K562 (cell line): ENCODE measurements around the gene PRM3. TPM values are rescaled to one million over a fixed set of nuclear protein-coding genes. Genes with fewer than 3 reads are reported as not detected.
A peak's percentile ranks its signal among the peaks of the same experiment; 100 is the strongest.

Experiments
- ATAC-seq: fragments of 200-7000 bp; cut with Tn5 transposase; 3 replicates; pipeline ENCODE4 v1.9.1; 2020; ENCODE audit warnings: moderate library complexity
- BruUV-seq: library from RNA; stranded (reverse); fragments of 400-500 nt; replicated peaks from 2 replicates; lab custom pipeline; 2021; lab: Mats Ljungman, UMichigan
- CTCF ChIA-PET: fragments of 300-600 bp; formaldehyde crosslinking; extraction: SDS; loops from one replicate; lab custom pipeline; 2021; ENCODE audit warnings: low intra/inter-chr PET ratio; lab: Yijun Ruan, JAX
- POLR2A ChIA-PET: fragments of 300-600, 350-650 bp; sonication (Branson Sonifier 250); formaldehyde crosslinking; extraction: SDS; loops from one replicate; lab custom pipeline; 2021; ENCODE audit warnings: antibody characterized with exemption, inconsistent platforms; lab: Yijun Ruan, JAX
- DNase-seq, 4 experiments: peaks; one replicate each; pipeline versions ENCODE4 v3.0.0 to v3.0.0-alpha.2; 2011 to 2018; ENCODE audit warnings: low spot score in 3 of 4, mixed read lengths in 3 of 4; ENCODE audit errors: extremely low read depth in 1 of 4
- FAIRE-seq: peaks from 2 replicates; lab custom pipeline; 2011; peaks lifted over from hg19 to GRCh38; lab: Jason Lieb, UNC
- H2AFZ ChIP-seq: 2 replicates; pipeline ENCODE4 v1.6.0; 2011; ENCODE audit warnings: low read depth, low read length, control low read depth, inconsistent platforms
- H3K27ac ChIP-seq: fragments of 200-600 bp; 3 replicates; pipeline ENCODE4 v1.8.0; 2011; ENCODE audit warnings: low read depth, mild to moderate bottlenecking, control low read depth, inconsistent platforms, low read length, moderate library complexity, mixed read lengths; ENCODE audit errors: extremely low read depth
- H3K27me3 ChIP-seq, 2 experiments: fragments of 300-600 bp in 1 of 2; 2 replicates in 1 of 2; 3 replicates in 1 of 2; pipeline versions ENCODE4 v1.6.0 to v1.8.0; 2011; ENCODE audit warnings: inconsistent platforms in 2 of 2, low read length in 2 of 2, mild to moderate bottlenecking in 1 of 2, mixed read lengths in 1 of 2, moderate library complexity in 1 of 2; ENCODE audit not compliant: control insufficient read depth in 2 of 2, insufficient read depth in 2 of 2
- H3K36me3 ChIP-seq: fragments of 300-600 bp; 3 replicates; pipeline ENCODE4 v1.8.0; 2011; ENCODE audit warnings: mild to moderate bottlenecking, low read length, inconsistent platforms; ENCODE audit not compliant: control insufficient read depth, insufficient read depth
- H3K4me1 ChIP-seq, 2 experiments: fragments of 200-600 bp in 1 of 2; replicated peaks in 1 of 2; 2 replicates in 1 of 2; 3 replicates in 1 of 2; pipeline versions ENCODE4 v1.5.1 to v1.8.0; 2011; ENCODE audit warnings: inconsistent platforms in 2 of 2, low read length in 2 of 2, mild to moderate bottlenecking in 1 of 2, mixed read lengths in 1 of 2, moderate library complexity in 1 of 2; ENCODE audit not compliant: control insufficient read depth in 2 of 2, insufficient read depth in 2 of 2
- H3K4me2 ChIP-seq: 2 replicates; pipeline ENCODE4 v1.6.1; 2011; ENCODE audit warnings: low read length, control low read depth, inconsistent platforms, mixed read lengths; ENCODE audit not compliant: insufficient read depth
- H3K4me3 ChIP-seq: fragments of 200-600 bp; sonication (generic), shearing (Covaris generic); 2 replicates; pipeline ENCODE4 v1.5.1; 2016; ENCODE audit warnings: control low read depth, inconsistent platforms
- H3K79me2 ChIP-seq: fragments of 200-600 bp; 3 replicates; pipeline ENCODE4 v1.8.0; 2011; ENCODE audit warnings: low read length, inconsistent platforms; ENCODE audit not compliant: control insufficient read depth, insufficient read depth
- H3K9ac ChIP-seq, 2 experiments: 2 replicates each; pipeline versions ENCODE4 v1.6.0 to v1.6.1; 2011; ENCODE audit warnings: low read depth in 2 of 2, low read length in 2 of 2, control low read depth in 1 of 2, inconsistent platforms in 1 of 2, mild to moderate bottlenecking in 1 of 2, mixed read lengths in 1 of 2; ENCODE audit not compliant: insufficient read depth in 1 of 2
- H3K9me1 ChIP-seq: one replicate; pipeline ENCODE4 v1.6.0; 2011; ENCODE audit warnings: inconsistent platforms, mild to moderate bottlenecking, low read length, moderate library complexity; ENCODE audit not compliant: control insufficient read depth, insufficient read depth
- H3K9me3 ChIP-seq: replicated peaks from 2 replicates; pipeline ENCODE4 v1.5.1; 2011; ENCODE audit warnings: low read depth, low read length, inconsistent platforms; ENCODE audit not compliant: control insufficient read depth, insufficient read depth
- H4K20me1 ChIP-seq: replicated peaks from 2 replicates; pipeline ENCODE4 v1.6.1; 2011; ENCODE audit warnings: low read length, inconsistent platforms, mixed read lengths; ENCODE audit not compliant: control insufficient read depth, insufficient read depth
- ARID3A ChIP-seq: IDR thresholded peaks from 2 replicates; pipeline ENCODE4 v1.6.1; 2012; ENCODE audit warnings: low read depth, low read length, improper control_type of control experiment, borderline replicate concordance
- CBFA2T3 ChIP-seq: fragments of 450-650 bp; IDR thresholded peaks from 2 replicates; pipeline ENCODE4 v1.6.1; 2017
- FOXM1 ChIP-seq, 2 experiments: fragments of 450-650 bp in 1 of 2; sonication (generic) in 1 of 2; formaldehyde crosslinking in 1 of 2; IDR thresholded peaks; 2 replicates each; pipeline versions ENCODE4 v1.6.1 to v1.9.0; 2017 to 2022; ENCODE audit warnings: low read depth in 2 of 2, mild to moderate bottlenecking in 2 of 2, missing genetic modification reagents in 1 of 2, moderate library complexity in 1 of 2
- GABPB1 ChIP-seq: sonication (generic); formaldehyde crosslinking; IDR thresholded peaks from 2 replicates; pipeline ENCODE4 v1.8.0; 2022; ENCODE audit warnings: mild to moderate bottlenecking, missing genetic modification reagents
- GTF2A2 ChIP-seq: IDR thresholded peaks from 2 replicates; pipeline ENCODE4 v1.6.1; 2016; ENCODE audit warnings: mild to moderate bottlenecking, missing genetic modification characterization, missing compliant biosample characterization
- HIVEP1 ChIP-seq: fragments of 250-450 bp; sonication (Bioruptor Pico); IDR thresholded peaks from 2 replicates; pipeline ENCODE4 v1.4.0; 2020; ENCODE audit warnings: mild to moderate bottlenecking
- KAT7 ChIP-seq: sonication (generic); formaldehyde crosslinking; IDR thresholded peaks from 2 replicates; pipeline ENCODE4 v1.8.0; 2022; ENCODE audit warnings: missing genetic modification reagents, mild to moderate bottlenecking, borderline replicate concordance
- L3MBTL2 ChIP-seq: fragments of 450-650 bp; IDR thresholded peaks from 2 replicates; pipeline ENCODE4 v1.6.1; 2016; ENCODE audit warnings: mild to moderate bottlenecking, moderate library complexity
- MLX ChIP-seq, 2 experiments: fragments of 450-650 bp in 1 of 2; sonication (generic) in 1 of 2; formaldehyde crosslinking; conservative IDR thresholded peaks; 2 replicates each; pipeline versions ENCODE4 v1.4.0 to v1.8.1; 2020 to 2022; ENCODE audit warnings: mild to moderate bottlenecking in 1 of 2, missing genetic modification reagents in 1 of 2
- NFIC ChIP-seq: fragments of 450-650 bp; IDR thresholded peaks from 2 replicates; pipeline ENCODE4 v1.6.1; 2017; ENCODE audit warnings: mild to moderate bottlenecking, inconsistent platforms
- NRF1 ChIP-seq, 2 experiments: fragments of 450-650 bp; IDR thresholded peaks in 1 of 2; conservative IDR thresholded peaks in 1 of 2; 2 replicates each; pipeline ENCODE4 v1.6.1; 2014; ENCODE audit warnings: mild to moderate bottlenecking in 2 of 2
- PHTF2 ChIP-seq: fragments of 250-450 bp; sonication (Bioruptor Pico); IDR thresholded peaks from 2 replicates; pipeline ENCODE4 v1.5.0; 2021; ENCODE audit warnings: mild to moderate bottlenecking
- PTTG1 ChIP-seq: fragments of 450-650 bp; IDR thresholded peaks from 2 replicates; pipeline ENCODE4 v1.6.1; 2016; ENCODE audit warnings: low read depth, mild to moderate bottlenecking, missing genetic modification characterization, missing compliant biosample characterization
- RNF2 ChIP-seq: sonication (generic); IDR thresholded peaks from 2 replicates; pipeline ENCODE4 v1.6.1; 2016
- SLC30A9 ChIP-seq: fragments of 250-450 bp; sonication (Bioruptor Pico); IDR thresholded peaks from 2 replicates; pipeline ENCODE4 v1.8.0; 2022; ENCODE audit warnings: mild to moderate bottlenecking, moderate library complexity
- TCFL5 ChIP-seq: fragments of 250-450 bp; sonication (Bioruptor Pico); conservative IDR thresholded peaks from 2 replicates; pipeline ENCODE4 v1.6.1; 2021; ENCODE audit warnings: mild to moderate bottlenecking, moderate library complexity, matching md5 sums
- ZNF695 ChIP-seq: fragments of 450-650 bp; formaldehyde crosslinking; IDR thresholded peaks from 2 replicates; pipeline ENCODE4 v1.4.0; 2020; ENCODE audit warnings: mild to moderate bottlenecking, moderate library complexity
- WGBS: fragments of 100-300 bp; shearing (Covaris generic); methylation state at CpG from one replicate; pipeline ENCODE4 v1.1.6; 2016; ENCODE audit warnings: low coverage, mixed read lengths; ENCODE audit not compliant: insufficient coverage; ENCODE audit errors: missing lambda C conversion rate; 5-methylcytosine and 5-hydroxymethylcytosine counted together
- in situ Hi-C: fragments of 300-500 bp; cut with MboI; formaldehyde crosslinking; loops from 4 replicates; pipeline ENCODE4 v1.15.0; 2018; ENCODE audit warnings: inconsistent platforms, mixed read lengths
- intact Hi-C: fragments of 100-400 bp; cut with micrococcal nuclease; formaldehyde crosslinking; loops from 2 replicates; pipeline ENCODE4 v1.14.2; 2022
- polyA plus RNA-seq, 8 experiments: library from polyadenylated mRNA; depleted of rRNA in 4 of 8; stranded (reverse) in 5 of 8; unstranded in 3 of 8; fragments of >200 nt; fragmentation: Nextera tagmentation in 2 of 8; fragmentation: Illumina TruSeq in 1 of 8; extraction: Ambion mirVana in 2 of 8; extraction: Trizol in 1 of 8; gene quantifications; 2 replicates each; pipeline versions ENCODE4 v1.2.1 to v1.2.3, GENCODE V29; 2011 to 2014; ENCODE audit warnings: inconsistent platforms in 1 of 8, missing spikeins in 1 of 8
- total RNA-seq, 7 experiments: library from RNA; depleted of rRNA in 6 of 7; stranded (reverse); fragments of >200 nt in 6 of 7; fragmentation: Illumina TruSeq in 2 of 7; extraction: Trizol in 2 of 7; gene quantifications; 2 replicates each; pipeline versions ENCODE4 v1.2.1 to v1.2.3, GENCODE V29; 2011 to 2021; ENCODE audit warnings: low replicate concordance in 1 of 7

PRM3 gene
- total and polyA plus RNA-seq, 9 of the 15 experiments (the other 6 are each of a cell fraction or from before 2014, with no cell fraction given) = not detected

- H2AFZ ChIP-seq = peak overlapping the region; percentile 52; the same call in 1 of the 2 replicates
- FAIRE-seq = peak; percentile 19
- ATAC-seq = no peak; the same call in 2 of the 3 replicates
- peak; percentile 86 to 88 for TF ChIP-seq NRF1 (conservative IDR thresholded peaks at IDR 0.05 in 1 of 2, IDR thresholded peaks at IDR 0.05 in 1 of 2)
- TF ChIP-seq RNF2 = no peak
- TF ChIP-seq NFIC = peak; percentile 87
- no peak for TF ChIP-seq GABPB1 (CRISPR knock-in tag)
- no peak for TF ChIP-seq TCFL5 (CRISPR knock-in tag)
- no peak for TF ChIP-seq FOXM1 (IDR thresholded peaks at IDR 0.05; ENCODE audit: low read depth)
- no peak for TF ChIP-seq FOXM1 (CRISPR knock-in tag; IDR thresholded peaks at IDR 0.05; ENCODE audit: low read depth)
- TF ChIP-seq L3MBTL2 = no peak
- no peak for TF ChIP-seq SLC30A9 (CRISPR knock-in tag)
- TF ChIP-seq KAT7 = no peak
- no peak for TF ChIP-seq ARID3A
- no peak for TF ChIP-seq MLX (CRISPR knock-in tag; conservative IDR thresholded peaks at IDR 0.05)
- no peak for TF ChIP-seq GTF2A2 (tag)
- no peak for TF ChIP-seq CBFA2T3
- TF ChIP-seq HIVEP1 = no peak
- no peak for TF ChIP-seq PHTF2 (CRISPR knock-in tag)
- no peak for TF ChIP-seq ZNF695 (CRISPR knock-in tag)
- TF ChIP-seq PTTG1 (tag) = no peak
- no TSS peak for BruUV-seq
- no peak overlapping the region for H3K27ac ChIP-seq
- H3K9me1 ChIP-seq = no peaks in the 10 kb centered on the region
- H3K4me3 ChIP-seq = no peak overlapping the region
- intact Hi-C loops (no loop called here), in situ Hi-C loops (no loop called here)
- H3K27me3 ChIP-seq = peaks cover 0 to 6% of the 10 kb centered on the region in 2 experiments; a peak in 2 of 5 replicates
- H3K9me3 ChIP-seq = no peaks in the 10 kb centered on the region
- CTCF ChIA-PET = no interaction called here
- peaks cover 0 to 9% of the 10 kb centered on the region in 2 experiments; a peak in 2 of 5 replicates for H3K4me1 ChIP-seq
- H3K4me2 ChIP-seq = 0 out of 2 replicates have a peak overlapping the region, but pooled peaks have one; percentile 7
- no peak overlapping the region for H3K9ac ChIP-seq
- POLR2A ChIA-PET = interaction anchor here (0.6 kb wide), 1 partner anchor 12 kb away, joined by 4 read pairs; no protein-coding TSS in a partner anchor
- H3K79me2 ChIP-seq = no peaks in the 10 kb centered on the region
- peak in 2 of 4 experiments; percentile 23 for DNase-seq
- H4K20me1 ChIP-seq = no peaks in the 10 kb centered on the region
- 33% methylated on average over 18 of the region's 18 CpGs for WGBS
- no peaks in the 10 kb centered on the region for H3K36me3 ChIP-seq
Observed at GRCh38 chr16:11303405-11304138, 30.1 kb upstream of the PRM3 start.
